Stimulated activated CD8-positive, alpha-beta memory T cell treated with anti-CD3 and anti-CD28 coated beads, Interleukin-4, amount 100 ng/mL, for 4 hours (primary cell): ENCODE measurements around the gene YPEL3.
A peak's percentile ranks its signal among the peaks of the same experiment; 100 is the strongest.

Experiments used
- DNase-seq, 2 donors: peaks; one replicate each; pipeline ENCODE4 v3.0.0-alpha.2; 2020; ENCODE audit warnings: low read depth in 2 of 2, low spot score in 1 of 2

YPEL3 gene

GRCh38 chr16:30052671-30053372 is 43.2 kb downstream of the YPEL3 start:
- DNase-seq = peak; percentile 81 to 87

DNA sequence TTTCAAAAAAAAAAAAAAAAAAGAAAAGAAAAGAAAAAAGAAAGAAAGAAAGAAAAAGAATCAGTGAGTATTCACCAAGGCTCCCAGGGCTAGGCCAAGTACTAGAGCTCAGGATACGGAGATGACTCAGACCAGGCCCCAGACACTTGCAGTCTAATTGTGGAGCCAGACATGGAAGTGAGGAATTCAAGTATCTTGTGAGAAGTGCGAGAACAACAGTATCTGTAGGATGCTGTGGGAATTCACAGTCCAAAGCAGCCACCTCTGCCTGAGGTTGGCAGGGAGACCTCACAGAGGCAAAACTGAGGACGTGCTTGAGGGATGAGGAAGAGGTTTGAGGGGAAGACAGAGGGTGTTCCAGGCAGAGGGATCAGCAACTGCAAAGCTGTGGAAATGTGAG is 44.5 kb downstream of the YPEL3 start:
- no peak for DNase-seq

GRCh38 chr16:30049871-30050270 is 46.1 kb downstream of the YPEL3 start:
- DNase-seq = no peak

DNA sequence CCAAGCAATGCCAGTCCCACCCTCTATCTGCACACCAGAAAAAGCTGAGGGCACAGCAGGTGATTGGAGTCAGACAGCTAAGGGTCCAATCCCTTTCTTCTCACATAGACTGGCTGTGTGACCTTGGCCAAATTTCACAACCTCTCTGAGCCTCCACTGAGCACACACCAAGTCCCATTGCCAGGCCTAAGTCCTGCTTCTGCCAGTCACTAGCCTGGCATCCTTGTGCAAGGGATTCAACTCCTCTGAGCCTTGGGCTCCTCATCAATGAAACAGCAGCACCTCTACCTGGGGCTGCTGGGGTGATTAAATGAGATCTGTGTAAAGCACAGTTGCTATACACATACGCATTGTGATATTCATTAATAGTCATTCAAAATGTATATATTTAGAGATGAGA is 49.4 kb downstream of the YPEL3 start:
- DNase-seq = no peak

DNA sequence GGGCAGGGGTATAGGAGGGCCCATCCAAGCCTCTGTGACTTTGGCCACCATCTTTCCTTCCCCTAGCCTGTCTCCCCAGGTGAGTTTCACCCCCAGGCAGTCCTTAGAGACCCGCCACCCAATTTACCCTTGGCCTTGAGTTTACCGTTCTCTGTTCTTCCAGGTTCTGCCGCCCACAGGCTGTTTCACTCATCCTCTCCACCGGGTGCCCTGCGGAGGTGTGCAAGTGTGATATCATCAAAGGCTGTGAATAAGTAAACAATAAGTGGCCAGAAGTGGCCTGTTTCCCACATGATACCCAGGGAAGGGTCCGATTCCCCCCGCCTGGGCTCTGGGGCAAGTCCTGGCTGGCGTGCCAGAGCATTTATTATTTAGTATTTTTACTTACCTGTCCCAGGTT is 49.8 kb downstream of the YPEL3 start:
- DNase-seq = no peak
